ENCODE measurements around the gene PPP2R2B. TPM values are rescaled to one million over a fixed set of nuclear protein-coding genes. Genes with fewer than 3 reads are reported as not detected.

PPP2R2B gene
- total RNA-seq, 2 experiments from 2014 or later = 1.0 to 1.1 TPM

DNA sequence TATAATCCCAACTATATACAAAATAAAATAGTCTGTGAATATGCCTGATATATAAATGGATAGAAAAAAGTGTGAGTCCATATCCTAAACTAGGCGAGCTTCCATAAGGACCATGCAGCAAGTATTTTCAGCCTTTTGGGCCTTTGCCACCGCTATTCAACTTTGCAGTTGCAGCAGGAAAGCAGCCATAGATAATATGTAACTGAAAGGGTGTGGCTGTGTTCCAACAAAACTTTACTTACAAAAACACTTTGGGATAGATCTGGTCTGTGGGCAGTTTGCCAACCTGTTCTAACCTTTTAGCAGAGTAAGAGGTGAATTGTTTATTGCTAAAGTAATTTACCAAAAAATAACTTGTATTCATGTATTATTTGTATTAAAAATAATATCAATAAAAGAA, 234.8 kb downstream of the PPP2R2B start:
- Mint-ChIP-seq H3K27ac (no peak overlapping the region), H3K9me3 (no peaks in the 10 kb centered on the region), H3K36me3 (no peaks in the 10 kb centered on the region), H3K27me3 (no peaks in the 10 kb centered on the region), H3K4me1 (ENCODE audit: low read depth) (no peaks in the 10 kb centered on the region), H3K4me3 (no peak overlapping the region)
- no peak for DNase-seq
- intact Hi-C loops (cut with micrococcal nuclease) = no loop called here
- CTCF ChIA-PET = no interaction called here
- POLR2A ChIA-PET = no interaction called here

DNA sequence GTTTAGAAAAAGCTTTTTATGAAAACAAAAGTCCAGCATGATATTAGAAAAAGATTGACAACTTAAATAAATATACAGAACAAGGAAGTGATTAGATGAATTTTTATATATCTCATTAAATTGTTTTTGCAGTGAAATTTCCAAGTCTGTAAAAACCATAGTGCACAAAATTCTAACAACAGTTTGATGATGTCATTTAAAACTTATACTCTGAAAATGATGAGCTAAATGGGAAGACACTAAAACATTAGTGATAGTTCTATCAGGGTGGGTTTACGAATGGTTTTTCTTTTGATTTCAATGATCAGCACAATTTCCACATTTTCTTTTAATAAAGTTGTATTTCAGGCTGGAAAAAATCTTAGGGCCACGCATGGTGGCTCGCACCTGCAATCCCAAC, 236.1 kb downstream of the PPP2R2B start:
- ChIA-PET CTCF (no interaction called here), POLR2A (no interaction called here)
- Mint-ChIP-seq H3K9me3 (no peaks in the 10 kb centered on the region), H3K4me1 (ENCODE audit: low read depth) (no peaks in the 10 kb centered on the region), H3K27me3 (no peaks in the 10 kb centered on the region), H3K36me3 (no peaks in the 10 kb centered on the region), H3K27ac (no peak overlapping the region), H3K4me3 (no peak overlapping the region)
- no peak for DNase-seq
- intact Hi-C loops (cut with micrococcal nuclease) = no loop called here

GRCh38 chr5:146641941-146642340, 236.6 kb downstream of the PPP2R2B start:
- Mint-ChIP-seq H3K36me3 (no peaks in the 10 kb centered on the region), H3K27me3 (no peaks in the 10 kb centered on the region), H3K4me3 (no peak overlapping the region), H3K4me1 (ENCODE audit: low read depth) (no peaks in the 10 kb centered on the region), H3K9me3 (no peaks in the 10 kb centered on the region), H3K27ac (no peak overlapping the region)
- no peak for DNase-seq
- POLR2A ChIA-PET = no interaction called here
- CTCF ChIA-PET = no interaction called here
- intact Hi-C loops (cut with micrococcal nuclease) = no loop called here

DNA sequence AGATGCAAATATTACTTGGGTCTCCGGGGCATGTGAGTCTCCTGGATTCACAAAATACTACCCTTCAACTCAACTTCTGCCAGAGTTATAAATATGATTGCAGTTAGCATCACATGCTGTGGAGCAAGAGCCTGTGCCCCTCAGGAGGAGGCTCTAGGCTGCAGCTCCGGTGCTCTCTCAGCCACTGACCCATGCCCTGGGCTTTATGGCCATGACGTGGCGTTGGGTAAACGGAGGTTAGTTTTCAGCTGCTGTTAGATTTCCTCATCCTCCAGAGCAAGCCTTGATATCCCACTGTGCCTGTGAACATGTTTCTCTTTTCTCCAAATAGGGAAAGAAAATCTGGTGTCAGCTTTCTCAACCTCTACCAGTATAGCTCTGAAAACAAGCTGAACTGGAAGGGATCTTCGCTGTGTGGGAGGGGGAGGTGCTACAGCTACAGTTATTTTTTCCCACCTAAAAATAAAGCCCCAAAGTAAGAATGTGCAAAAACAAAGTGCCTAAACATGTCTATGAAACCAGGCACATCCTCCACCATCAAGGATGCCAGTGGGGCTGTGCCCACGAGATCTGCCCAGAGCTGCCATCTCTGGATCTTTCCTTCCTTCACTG, 238.2 kb downstream of the PPP2R2B start:
- DNase-seq = no peak
- no peak overlapping the region for H3K27ac Mint-ChIP-seq
- H3K4me3 Mint-ChIP-seq = no peak overlapping the region
- no peaks in the 10 kb centered on the region for H3K9me3 Mint-ChIP-seq
- H3K36me3 Mint-ChIP-seq = no peaks in the 10 kb centered on the region
- no peaks in the 10 kb centered on the region for H3K27me3 Mint-ChIP-seq
- ChIA-PET POLR2A (no interaction called here), CTCF (interaction anchor here (0.6 to 1.2 kb wide), 2 partner anchors 21 to 118 kb away, joined by 3 to 4 read pairs; no protein-coding TSS in a partner anchor)
- no peaks in the 10 kb centered on the region for H3K4me1 Mint-ChIP-seq (ENCODE audit: low read depth)
- intact Hi-C loops (cut with micrococcal nuclease) = no loop called here

DNA sequence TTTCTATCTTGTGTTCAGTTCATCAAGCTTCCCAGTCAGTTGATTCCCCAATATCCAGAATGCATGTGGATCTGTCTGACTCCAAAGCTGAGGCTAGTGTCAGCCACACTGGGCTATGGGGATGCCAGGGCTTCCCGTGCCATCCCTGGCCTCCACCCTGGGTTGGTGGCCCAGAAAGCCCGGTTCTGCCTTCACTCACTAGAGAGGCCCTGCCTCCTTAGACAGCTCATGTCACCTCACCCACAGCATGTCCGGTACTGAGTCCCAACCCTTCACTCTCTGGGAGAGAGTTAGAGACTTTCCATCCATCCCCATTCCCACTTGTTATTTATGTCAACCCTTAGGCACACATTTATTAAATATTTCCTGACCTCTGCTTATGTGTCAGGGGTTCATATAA, 243.1 kb downstream of the PPP2R2B start:
- Mint-ChIP-seq H3K27ac (no peak overlapping the region), H3K4me1 (ENCODE audit: low read depth) (no peaks in the 10 kb centered on the region), H3K9me3 (no peaks in the 10 kb centered on the region), H3K4me3 (no peak overlapping the region), H3K36me3 (no peaks in the 10 kb centered on the region), H3K27me3 (no peaks in the 10 kb centered on the region)
- intact Hi-C loops (cut with micrococcal nuclease) = no loop called here
- POLR2A ChIA-PET = interaction anchor here (0.6 kb wide), 1 partner anchor 118 kb away, joined by 3 read pairs; no protein-coding TSS in a partner anchor
- CTCF ChIA-PET = interaction anchor here (0.6 kb wide), 1 partner anchor 308 kb away, joined by 3 read pairs; no protein-coding TSS in a partner anchor
- no peak for DNase-seq

GRCh38 chr5:146633323-146633764, 245.2 kb downstream of the PPP2R2B start:
- ChIA-PET POLR2A (no interaction called here), CTCF (interaction anchor here (0.7 kb wide), 1 partner anchor 233 kb away, joined by 3 read pairs; no protein-coding TSS in a partner anchor)
- intact Hi-C loops (cut with micrococcal nuclease) = no loop called here
- H3K27ac Mint-ChIP-seq = no peak overlapping the region
- no peak overlapping the region for H3K4me3 Mint-ChIP-seq
- no peak for DNase-seq
- no peaks in the 10 kb centered on the region for H3K36me3 Mint-ChIP-seq
- peaks cover 1% of the 10 kb centered on the region for H3K27me3 Mint-ChIP-seq
- H3K9me3 Mint-ChIP-seq = no peaks in the 10 kb centered on the region
- H3K4me1 Mint-ChIP-seq (ENCODE audit: low read depth) = no peaks in the 10 kb centered on the region

DNA sequence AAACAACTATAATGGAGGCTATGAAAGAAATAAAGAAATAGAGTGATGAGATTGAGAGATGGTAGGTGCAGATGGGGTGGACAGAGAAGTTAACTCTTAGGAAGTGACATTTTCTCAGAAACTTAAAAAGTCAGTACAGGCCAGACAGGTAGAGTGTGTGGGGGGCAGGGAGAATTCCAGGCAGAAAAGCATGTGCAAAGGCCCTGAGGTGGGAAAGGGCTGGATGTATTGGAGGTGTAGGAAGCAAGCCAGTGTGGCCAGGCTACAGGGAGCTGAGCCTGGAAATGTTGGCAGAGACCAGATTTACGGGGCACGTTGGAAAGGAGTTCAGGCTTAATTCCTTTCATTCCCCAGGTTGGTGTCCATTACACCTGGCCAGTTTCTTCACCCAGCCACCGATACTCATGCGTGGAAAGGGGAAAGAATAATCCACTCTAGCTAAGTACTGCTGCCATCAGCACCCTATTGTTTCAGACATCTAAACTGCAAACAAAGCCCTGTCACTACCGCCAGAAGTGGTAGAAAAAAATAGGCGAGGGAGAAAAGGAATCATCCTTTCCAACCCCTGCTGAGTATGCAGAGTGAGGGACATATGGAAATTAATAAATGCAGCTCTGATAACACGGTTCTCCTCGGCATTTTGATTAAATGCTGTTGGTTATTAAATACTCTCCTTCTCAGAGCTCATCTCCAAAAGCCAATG, 245.8 kb downstream of the PPP2R2B start:
- Mint-ChIP-seq H3K27ac (no peak overlapping the region), H3K36me3 (no peaks in the 10 kb centered on the region), H3K4me3 (no peak overlapping the region), H3K4me1 (ENCODE audit: low read depth) (no peaks in the 10 kb centered on the region), H3K27me3 (peaks cover 1% of the 10 kb centered on the region), H3K9me3 (no peaks in the 10 kb centered on the region)
- POLR2A ChIA-PET = no interaction called here
- no peak for DNase-seq
- CTCF ChIA-PET = interaction anchor here (0.7 kb wide), 1 partner anchor 234 kb away, joined by 3 read pairs; no protein-coding TSS in a partner anchor
- intact Hi-C loops (cut with micrococcal nuclease) = no loop called here

- Mint-ChIP-seq H3K36me3 (no peaks in the 10 kb centered on the region), H3K27ac (no peak overlapping the region), H3K27me3 (peaks cover 1% of the 10 kb centered on the region), H3K9me3 (no peaks in the 10 kb centered on the region), H3K4me3 (no peak overlapping the region), H3K4me1 (ENCODE audit: low read depth) (no peaks in the 10 kb centered on the region)
- no peak for DNase-seq
- ChIA-PET POLR2A (no interaction called here), CTCF (no interaction called here)
- intact Hi-C loops (cut with micrococcal nuclease) = no loop called here
Observed at GRCh38 chr5:146630472-146630871, 248.1 kb downstream of the PPP2R2B start.

- no peaks in the 10 kb centered on the region for H3K9me3 Mint-ChIP-seq
- H3K4me3 Mint-ChIP-seq = no peak overlapping the region
- POLR2A ChIA-PET = no interaction called here
- peaks cover 1% of the 10 kb centered on the region for H3K27me3 Mint-ChIP-seq
- no peaks in the 10 kb centered on the region for H3K36me3 Mint-ChIP-seq
- no peak overlapping the region for H3K27ac Mint-ChIP-seq
- CTCF ChIA-PET = no interaction called here
- no peak for DNase-seq
- intact Hi-C loops (cut with micrococcal nuclease) = no loop called here
- no peaks in the 10 kb centered on the region for H3K4me1 Mint-ChIP-seq (ENCODE audit: low read depth)
Observed at GRCh38 chr5:146628950-146629349, 249.6 kb downstream of the PPP2R2B start.

DNA sequence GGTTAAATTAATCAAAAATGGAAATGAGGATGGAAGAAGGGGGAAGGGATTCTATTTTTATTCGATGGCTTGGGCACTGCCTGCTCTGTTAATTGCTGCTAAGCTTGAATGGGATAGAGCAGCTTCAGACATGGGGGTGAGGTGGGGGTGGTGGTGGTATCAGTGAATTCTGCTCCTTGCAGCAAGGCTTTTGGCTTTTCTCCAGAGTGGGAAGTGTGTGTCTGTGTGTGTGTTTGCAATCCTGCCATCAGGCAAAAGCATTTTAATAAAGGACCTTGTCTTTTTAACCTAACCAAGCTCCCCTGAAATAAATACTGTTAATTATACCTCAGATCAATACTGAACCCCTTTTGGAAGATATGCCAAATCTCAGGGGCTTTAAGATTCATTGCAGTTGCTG, 251.6 kb downstream of the PPP2R2B start:
- Mint-ChIP-seq H3K27ac (no peak overlapping the region), H3K27me3 (peaks cover 1% of the 10 kb centered on the region), H3K4me1 (ENCODE audit: low read depth) (no peaks in the 10 kb centered on the region), H3K9me3 (no peaks in the 10 kb centered on the region), H3K4me3 (no peak overlapping the region), H3K36me3 (no peaks in the 10 kb centered on the region)
- intact Hi-C loops (cut with micrococcal nuclease) = no loop called here
- CTCF ChIA-PET = no interaction called here
- DNase-seq = no peak
- POLR2A ChIA-PET = no interaction called here

GRCh38 chr5:146624179-146624578, 254.4 kb downstream of the PPP2R2B start:
- intact Hi-C loops (cut with micrococcal nuclease) = no loop called here
- Mint-ChIP-seq H3K4me1 (ENCODE audit: low read depth) (no peaks in the 10 kb centered on the region), H3K36me3 (no peaks in the 10 kb centered on the region), H3K9me3 (no peaks in the 10 kb centered on the region), H3K4me3 (no peak overlapping the region), H3K27ac (no peak overlapping the region), H3K27me3 (peaks cover under 1% of the 10 kb centered on the region)
- ChIA-PET POLR2A (no interaction called here), CTCF (no interaction called here)
- DNase-seq = no peak

GRCh38 chr5:146623666-146624065, 254.9 kb downstream of the PPP2R2B start:
- DNase-seq = no peak
- no peak overlapping the region for H3K27ac Mint-ChIP-seq
- CTCF ChIA-PET = no interaction called here
- H3K4me1 Mint-ChIP-seq (ENCODE audit: low read depth) = no peaks in the 10 kb centered on the region
- H3K4me3 Mint-ChIP-seq = no peak overlapping the region
- POLR2A ChIA-PET = no interaction called here
- no peaks in the 10 kb centered on the region for H3K9me3 Mint-ChIP-seq
- intact Hi-C loops (cut with micrococcal nuclease) = no loop called here
- H3K36me3 Mint-ChIP-seq = no peaks in the 10 kb centered on the region
- no peaks in the 10 kb centered on the region for H3K27me3 Mint-ChIP-seq

DNA sequence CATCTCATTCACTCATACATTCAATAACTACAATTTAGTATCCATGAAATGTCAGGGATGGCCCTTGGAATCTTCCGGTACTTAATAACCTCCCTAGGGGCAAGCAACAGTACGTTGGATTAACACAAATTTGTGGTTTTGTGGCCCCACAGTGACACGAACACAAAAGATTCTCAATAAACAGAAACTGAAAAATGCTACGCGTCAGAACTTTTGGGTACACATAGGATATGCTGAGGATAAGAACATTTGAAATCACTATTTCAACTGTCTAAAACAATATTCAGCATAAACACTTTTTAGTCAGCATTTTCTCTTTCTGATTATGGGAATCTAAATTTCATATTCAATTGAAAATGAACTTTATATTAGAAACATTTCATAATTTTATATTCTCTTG, 255.5 kb downstream of the PPP2R2B start:
- Mint-ChIP-seq H3K4me3 (no peak overlapping the region), H3K4me1 (ENCODE audit: low read depth) (no peaks in the 10 kb centered on the region), H3K27me3 (no peaks in the 10 kb centered on the region), H3K36me3 (no peaks in the 10 kb centered on the region), H3K9me3 (peaks cover under 1% of the 10 kb centered on the region), H3K27ac (no peak overlapping the region)
- POLR2A ChIA-PET = no interaction called here
- intact Hi-C loops (cut with micrococcal nuclease) = no loop called here
- DNase-seq = no peak
- CTCF ChIA-PET = no interaction called here
